HG02943 (cell line): ENCODE measurements around the gene ZNF691.
"Not testable (repeated sequence)": the region's sequence is repeated elsewhere in the genome, so short reads cannot be mapped to it uniquely, and the experiment has no call there.

Source experiments
- ATAC-seq: cut with Tn5 transposase; IDR thresholded peaks from one replicate; pipeline ENCODE4 v1.9.1; 2021; ENCODE audit warnings: mild to moderate bottlenecking, low read depth, moderate library complexity; ENCODE audit not compliant: unreplicated experiment

The ZNF691 gene

GRCh38 chr1:42899960-42900359, 53.5 kb downstream of the ZNF691 start:
- ATAC-seq = not testable (repeated sequence)
